B cell (primary cell): ENCODE results near the gene CDH18. TPM values are rescaled to one million over a fixed set of nuclear protein-coding genes. Genes with fewer than 3 reads are reported as not detected.

Source experiments
- ATAC-seq: fragments of 200-7000 bp; cut with Tn5 transposase; one replicate; pipeline ENCODE4 v1.10.0; 2021; ENCODE audit warnings: low read depth, mild to moderate bottlenecking, moderate number of reproducible peaks, moderate library complexity
- CTCF ChIA-PET: fragments of 350-600 bp; sonication (Branson Sonifier 250); formaldehyde crosslinking; loops from one replicate; lab custom pipeline; 2021; ENCODE audit warnings: antibody characterized with exemption, inconsistent platforms; lab: Charles Lee
- POLR2A ChIA-PET: fragments of 350-600 bp; sonication (Branson Sonifier 250); formaldehyde crosslinking; loops from one replicate; lab custom pipeline; 2021; ENCODE audit warnings: antibody characterized with exemption; lab: Charles Lee
- DNase-seq: peaks from one replicate; pipeline ENCODE4 v3.0.0; 2013
- H2AFZ ChIP-seq: 2 replicates; pipeline ENCODE4 v1.6.1; 2012; ENCODE audit warnings: mild to moderate bottlenecking, low read depth, low read length; ENCODE audit not compliant: insufficient read depth, poor library complexity, severe bottlenecking
- H3K27ac ChIP-seq, 2 donors: 1 replicate in 1 of 2; 2 replicates in 1 of 2; pipeline ENCODE4 v1.5.1; 2012 to 2013; ENCODE audit warnings: low read length in 2 of 2, mild to moderate bottlenecking in 2 of 2, moderate library complexity in 1 of 2
- H3K27me3 ChIP-seq, 4 experiments: fragments of 200-600 bp in 1 of 4; sonication (generic) in 1 of 4; replicated peaks in 1 of 4; 1 replicate in 2 of 4; 2 replicates in 2 of 4; pipeline versions ENCODE4 v1.6.1 to v1.7.0; 2013 to 2016; ENCODE audit warnings: low read length in 3 of 4, mild to moderate bottlenecking in 2 of 4, mixed read lengths in 1 of 4, moderate library complexity in 1 of 4; ENCODE audit not compliant: insufficient read depth in 4 of 4, control insufficient read depth in 3 of 4; ENCODE audit errors: control extremely low read depth in 1 of 4
- H3K36me3 ChIP-seq, 2 experiments: replicated peaks in 1 of 2; 1 replicate in 1 of 2; 2 replicates in 1 of 2; pipeline versions ENCODE4 v1.6.1 to v1.7.1; 2013; ENCODE audit warnings: low read length in 1 of 2; ENCODE audit not compliant: insufficient read depth in 2 of 2, control insufficient read depth in 1 of 2; ENCODE audit errors: control extremely low read depth in 1 of 2, extremely low read depth in 1 of 2
- H3K4me1 ChIP-seq, 2 donors: fragments of 200-600 bp in 1 of 2; sonication (generic) in 1 of 2; 1 replicate in 1 of 2; 2 replicates in 1 of 2; pipeline versions ENCODE4 v1.5.1 to v1.6.1; 2013 to 2017; ENCODE audit warnings: low read length in 2 of 2; ENCODE audit not compliant: control insufficient read depth in 2 of 2, insufficient read depth in 2 of 2
- H3K4me2 ChIP-seq: replicated peaks from 2 replicates; pipeline ENCODE3; 2012; ENCODE audit warnings: mild to moderate bottlenecking, low read depth, low read length; ENCODE audit not compliant: poor library complexity, severe bottlenecking
- H3K4me3 ChIP-seq, 5 experiments: fragments of 200-600 bp in 1 of 5; sonication (generic) in 1 of 5; 1 replicate in 3 of 5; 2 replicates in 2 of 5; pipeline versions ENCODE4 v1.5.1 to v1.7.0; 2011 to 2016; ENCODE audit warnings: low read length in 4 of 5, mild to moderate bottlenecking in 4 of 5, low read depth in 2 of 5, control low read depth in 1 of 5, moderate library complexity in 1 of 5; ENCODE audit not compliant: insufficient read depth in 1 of 5; ENCODE audit errors: control extremely low read depth in 1 of 5, extremely low read depth in 1 of 5
- H3K79me2 ChIP-seq: fragments of 200-600 bp; sonication (generic); one replicate; pipeline ENCODE4 v1.6.0; 2016; ENCODE audit warnings: low read length; ENCODE audit not compliant: control insufficient read depth, insufficient read depth
- H3K9ac ChIP-seq: fragments of 200-600 bp; sonication (generic); 2 replicates; pipeline ENCODE4 v1.6.1; 2017; ENCODE audit warnings: mild to moderate bottlenecking, low read length, moderate library complexity
- H3K9me3 ChIP-seq, 3 donors: one replicate each; pipeline versions ENCODE4 v1.6.1 to v1.7.1; 2013; ENCODE audit warnings: low read length in 2 of 3; ENCODE audit not compliant: control insufficient read depth in 2 of 3, insufficient read depth in 1 of 3; ENCODE audit errors: control extremely low read depth in 1 of 3
- H4K20me1 ChIP-seq: 2 replicates; pipeline ENCODE4 v1.6.0; 2012; ENCODE audit warnings: mild to moderate bottlenecking, low read length; ENCODE audit not compliant: insufficient read depth, control insufficient read depth, poor library complexity, severe bottlenecking
- H3K27ac Mint-ChIP-seq: one replicate; pipeline ENCODE4 v1.8.0; 2021; ENCODE audit warnings: mixed read lengths
- H3K27me3 Mint-ChIP-seq: one replicate; pipeline ENCODE4 v1.8.0; 2021; ENCODE audit warnings: mixed read lengths
- H3K4me1 Mint-ChIP-seq: one replicate; pipeline ENCODE4 v1.8.0; 2021; ENCODE audit warnings: mixed read lengths
- H3K4me3 Mint-ChIP-seq: one replicate; pipeline ENCODE4 v1.8.0; 2021; ENCODE audit warnings: mixed read lengths
- H3K9me3 Mint-ChIP-seq: one replicate; pipeline ENCODE4 v1.8.0; 2022; ENCODE audit warnings: mixed read lengths; ENCODE audit not compliant: insufficient read depth
- EZH2 ChIP-seq: IDR thresholded peaks from 2 replicates; pipeline ENCODE4 v1.6.1; 2012; ENCODE audit warnings: borderline replicate concordance, low read depth, mild to moderate bottlenecking, moderate library complexity, low read length; ENCODE audit not compliant: insufficient read depth, poor library complexity, severe bottlenecking
- WGBS: methylation state at CpG from one replicate; pipeline ENCODE4 v1.1.5; 2013; ENCODE audit warnings: missing lambda C conversion rate; ENCODE audit not compliant: insufficient coverage; 5-methylcytosine and 5-hydroxymethylcytosine counted together
- intact Hi-C: fragments of 100-400 bp; cut with micrococcal nuclease; formaldehyde crosslinking; loops from one replicate; pipeline ENCODE4 v1.10.0; 2022
- polyA plus RNA-seq: library from polyadenylated mRNA; depleted of rRNA; stranded (reverse); fragments of >200 nt; gene quantifications from 2 replicates; pipeline ENCODE4 v1.2.3, GENCODE V29; 2012
- total RNA-seq, 2 donors: library from RNA; stranded (reverse); fragments of 120-200 nt in 1 of 2; gene quantifications; 1 replicate in 1 of 2; 2 replicates in 1 of 2; pipeline versions ENCODE4 v1.2.3 to v1.2.4, GENCODE V29; 2013 to 2022
- TF ChIP-seq, protein P1 (sequence below): fragments of 200-600 bp; IDR thresholded peaks from one replicate; pipeline ENCODE4 v1.8.0; 2022; ENCODE audit warnings: antibody characterized with exemption, mild to moderate bottlenecking

CDH18 gene
- total and polyA plus RNA-seq, 2 donors (not counting 1 experiment from before 2014, with no cell fraction given), result not detected

GRCh38 chr5:19565466-19565865 lies 422.5 kb downstream of the CDH18 start:
- CTCF ChIA-PET, result no interaction called here

DNA sequence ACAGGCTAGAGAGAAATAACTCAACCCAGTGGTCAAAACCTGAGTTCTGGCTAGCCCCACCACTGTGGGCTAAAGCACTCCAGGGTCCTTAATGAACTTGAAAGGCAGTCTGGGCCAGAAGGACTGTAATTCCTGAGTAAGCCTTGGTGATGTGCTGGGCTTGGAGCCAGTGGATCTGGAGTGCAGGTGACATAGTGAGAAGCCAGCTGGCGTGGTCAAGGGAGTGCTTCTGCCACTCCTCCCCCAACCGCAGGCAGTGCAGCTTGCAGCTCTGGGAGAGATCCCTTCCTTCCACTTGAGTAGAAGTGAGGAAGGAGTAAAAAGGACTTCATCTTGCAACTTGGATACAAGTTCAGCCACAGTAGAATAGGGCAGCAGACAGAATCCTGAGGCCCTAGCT lies 424.0 kb downstream of the CDH18 start:
- Mint-ChIP-seq H3K9me3 (no peaks in the 10 kb centered on the region), H3K4me3 (no peak overlapping the region), H3K4me1 (no peaks in the 10 kb centered on the region), H3K27ac (no peak overlapping the region), H3K27me3 (no peaks in the 10 kb centered on the region)
- Histone ChIP-seq H4K20me1 (no peaks in the 10 kb centered on the region), H3K4me1 (no peaks in the 10 kb centered on the region), H3K9ac (no peak overlapping the region), H3K27me3 (no peaks in the 10 kb centered on the region), H3K79me2 (no peaks in the 10 kb centered on the region), H3K27ac (no peak overlapping the region), H2AFZ (no peak overlapping the region), H3K9me3 (peaks cover 0 to 9% (median 3%) of the 10 kb centered on the region in 3 donors), H3K4me2 (no peak overlapping the region), H3K36me3 (no peaks in the 10 kb centered on the region), H3K4me3 (no peak overlapping the region)
- TF ChIP-seq EZH2, result no peak
- TF ChIP-seq, protein P1, sequence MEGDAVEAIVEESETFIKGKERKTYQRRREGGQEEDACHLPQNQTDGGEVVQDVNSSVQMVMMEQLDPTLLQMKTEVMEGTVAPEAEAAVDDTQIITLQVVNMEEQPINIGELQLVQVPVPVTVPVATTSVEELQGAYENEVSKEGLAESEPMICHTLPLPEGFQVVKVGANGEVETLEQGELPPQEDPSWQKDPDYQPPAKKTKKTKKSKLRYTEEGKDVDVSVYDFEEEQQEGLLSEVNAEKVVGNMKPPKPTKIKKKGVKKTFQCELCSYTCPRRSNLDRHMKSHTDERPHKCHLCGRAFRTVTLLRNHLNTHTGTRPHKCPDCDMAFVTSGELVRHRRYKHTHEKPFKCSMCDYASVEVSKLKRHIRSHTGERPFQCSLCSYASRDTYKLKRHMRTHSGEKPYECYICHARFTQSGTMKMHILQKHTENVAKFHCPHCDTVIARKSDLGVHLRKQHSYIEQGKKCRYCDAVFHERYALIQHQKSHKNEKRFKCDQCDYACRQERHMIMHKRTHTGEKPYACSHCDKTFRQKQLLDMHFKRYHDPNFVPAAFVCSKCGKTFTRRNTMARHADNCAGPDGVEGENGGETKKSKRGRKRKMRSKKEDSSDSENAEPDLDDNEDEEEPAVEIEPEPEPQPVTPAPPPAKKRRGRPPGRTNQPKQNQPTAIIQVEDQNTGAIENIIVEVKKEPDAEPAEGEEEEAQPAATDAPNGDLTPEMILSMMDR, result no peak
- no peak for DNase-seq
- intact Hi-C loops, result no loop called here
- CTCF ChIA-PET, result no interaction called here
- POLR2A ChIA-PET, result no interaction called here
- no peak for ATAC-seq
- WGBS, result 80% methylated on average over 1 of the region's 2 CpGs

More at GRCh38 chr5:19565466-19565865, 422.5 kb downstream of the CDH18 start:
- H3K27me3 ChIP-seq, result no peaks in the 10 kb centered on the region
- intact Hi-C loops, result no loop called here
- no CpG with 5 or more reads among the region's 1 CpG for WGBS
- H3K9me3 ChIP-seq, result peaks cover 0 to 9% (median 3%) of the 10 kb centered on the region in 3 donors
- ATAC-seq, result no peak
- no peaks in the 10 kb centered on the region for H3K4me1 Mint-ChIP-seq
- no peak for TF ChIP-seq EZH2
- TF ChIP-seq, protein P1, result no peak
- DNase-seq, result no peak
- H3K36me3 ChIP-seq, result no peaks in the 10 kb centered on the region
- H3K4me3 ChIP-seq, result no peak overlapping the region
- no peaks in the 10 kb centered on the region for H3K9me3 Mint-ChIP-seq
- no peak overlapping the region for H3K4me2 ChIP-seq
- H2AFZ ChIP-seq, result no peak overlapping the region
- H3K79me2 ChIP-seq, result no peaks in the 10 kb centered on the region
- no peaks in the 10 kb centered on the region for H3K4me1 ChIP-seq
- H3K4me3 Mint-ChIP-seq, result no peak overlapping the region
- no peaks in the 10 kb centered on the region for H3K27me3 Mint-ChIP-seq
- no peaks in the 10 kb centered on the region for H4K20me1 ChIP-seq
- H3K27ac ChIP-seq, result no peak overlapping the region
- POLR2A ChIA-PET, result no interaction called here
- no peak overlapping the region for H3K9ac ChIP-seq
- H3K27ac Mint-ChIP-seq, result no peak overlapping the region
